ENCODE results near the gene KIRREL1. TPM values are rescaled to one million over a fixed set of nuclear protein-coding genes. Genes with fewer than 3 reads are reported as not detected.

KIRREL1 gene
- total RNA-seq, 1 donor, result 120 TPM

- peak; percentile 91 for TF ChIP-seq CTCF (IDR thresholded peaks at IDR 0.05; ENCODE audit: insufficient read depth, low read depth, low read length)
- no peak overlapping the region for H3K4me3 ChIP-seq (ENCODE audit: low read depth, low read length)
- peak; percentile 39 for DNase-seq (ENCODE audit: low read depth)
Measured at GRCh38 chr1:158095737-158096335, 102.4 kb downstream of the KIRREL1 start.

- DNase-seq (ENCODE audit: low read depth), result no peak
- TF ChIP-seq CTCF (IDR thresholded peaks at IDR 0.05; ENCODE audit: insufficient read depth, low read depth, low read length), result no peak
- no peak overlapping the region for H3K4me3 ChIP-seq (ENCODE audit: low read depth, low read length)
Measured at GRCh38 chr1:158098256-158098655, 104.8 kb downstream of the KIRREL1 start.

GRCh38 chr1:158099185-158099584 is 105.7 kb downstream of the KIRREL1 start:
- no peak for DNase-seq (ENCODE audit: low read depth)
- TF ChIP-seq CTCF (IDR thresholded peaks at IDR 0.05; ENCODE audit: insufficient read depth, low read depth, low read length), result no peak
- H3K4me3 ChIP-seq (ENCODE audit: low read depth, low read length), result no peak overlapping the region

GRCh38 chr1:158100498-158100897 is 107.1 kb downstream of the KIRREL1 start:
- H3K4me3 ChIP-seq (ENCODE audit: low read depth, low read length), result no peak overlapping the region
- no peak for DNase-seq (ENCODE audit: low read depth)
- no peak for TF ChIP-seq CTCF (IDR thresholded peaks at IDR 0.05; ENCODE audit: insufficient read depth, low read depth, low read length)

GRCh38 chr1:158101455-158101854 is 108.0 kb downstream of the KIRREL1 start:
- H3K4me3 ChIP-seq (ENCODE audit: low read depth, low read length), result no peak overlapping the region
- no peak for DNase-seq (ENCODE audit: low read depth)
- no peak for TF ChIP-seq CTCF (IDR thresholded peaks at IDR 0.05; ENCODE audit: insufficient read depth, low read depth, low read length)

GRCh38 chr1:158101927-158102326 is 108.5 kb downstream of the KIRREL1 start:
- DNase-seq (ENCODE audit: low read depth), result peak; percentile 50
- TF ChIP-seq CTCF (IDR thresholded peaks at IDR 0.05; ENCODE audit: insufficient read depth, low read depth, low read length), result no peak
- H3K4me3 ChIP-seq (ENCODE audit: low read depth, low read length), result no peak overlapping the region

Measured in fibroblast of villous mesenchyme (primary cell).